Measurements from ENCODE around the gene GAB1. TPM values are rescaled to one million over a fixed set of nuclear protein-coding genes. Genes with fewer than 3 reads are reported as not detected.

GAB1 gene
- total RNA-seq, 3 donors from 2014 or later (not counting 1 experiment from before 2014, with no cell fraction given) = 11.5 to 25.4 (median 11.9) TPM

DNA sequence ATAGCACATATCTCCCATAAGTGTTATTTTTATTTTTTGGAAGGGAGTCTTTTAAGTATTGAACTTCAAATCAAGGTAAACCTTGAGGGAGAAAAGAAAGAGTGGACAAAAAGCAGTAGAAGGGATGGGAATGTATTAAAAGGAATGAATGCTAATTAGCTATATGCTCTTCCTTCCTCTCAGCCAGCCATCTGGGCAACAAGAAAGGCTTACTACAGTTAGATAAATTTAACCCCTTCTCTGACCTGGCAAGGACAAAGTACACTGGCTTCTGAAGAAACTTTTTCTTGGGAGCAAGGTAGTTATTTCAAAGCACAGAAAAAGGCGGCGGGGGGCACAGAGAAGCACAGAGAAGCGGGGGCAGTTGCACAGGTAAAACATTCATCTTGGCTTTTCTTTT, 54.6 kb downstream of the GAB1 start:
- H3K9me3 Mint-ChIP-seq = no peaks in the 10 kb centered on the region
- Histone ChIP-seq H3K27ac (ENCODE audit: low read length) (no peak overlapping the region), H3K4me3 (ENCODE audit: low read length) (no peak overlapping the region), H3K9me3 (ENCODE audit: control insufficient read depth, insufficient read depth, low read length) (no peaks in the 10 kb centered on the region), H3K27me3 (ENCODE audit: control insufficient read depth, insufficient read depth, low read length) (no peaks in the 10 kb centered on the region), H3K4me1 (ENCODE audit: control insufficient read depth, insufficient read depth, low read length) (no peaks in the 10 kb centered on the region), H3K36me3 (ENCODE audit: control insufficient read depth, insufficient read depth, low read length) (no peaks in the 10 kb centered on the region)
- DNase-seq = no peak
- no peak overlapping the region for H3K27ac Mint-ChIP-seq
- 90% methylated on average over 3 of the region's 3 CpGs for WGBS (ENCODE audit: insufficient coverage)
- no peak for ATAC-seq
- H3K36me3 Mint-ChIP-seq = no peaks in the 10 kb centered on the region
- intact Hi-C loops (cut with micrococcal nuclease) = no loop called here
- H3K4me3 Mint-ChIP-seq = no peak overlapping the region
- no peak for TF ChIP-seq CTCF (IDR thresholded peaks at IDR 0.05)
- H3K4me1 Mint-ChIP-seq = no peaks in the 10 kb centered on the region
- H3K27me3 Mint-ChIP-seq (ENCODE audit: low read depth in 2 of 2) = peaks cover 0 to 5% of the 10 kb centered on the region in 2 donors

DNA sequence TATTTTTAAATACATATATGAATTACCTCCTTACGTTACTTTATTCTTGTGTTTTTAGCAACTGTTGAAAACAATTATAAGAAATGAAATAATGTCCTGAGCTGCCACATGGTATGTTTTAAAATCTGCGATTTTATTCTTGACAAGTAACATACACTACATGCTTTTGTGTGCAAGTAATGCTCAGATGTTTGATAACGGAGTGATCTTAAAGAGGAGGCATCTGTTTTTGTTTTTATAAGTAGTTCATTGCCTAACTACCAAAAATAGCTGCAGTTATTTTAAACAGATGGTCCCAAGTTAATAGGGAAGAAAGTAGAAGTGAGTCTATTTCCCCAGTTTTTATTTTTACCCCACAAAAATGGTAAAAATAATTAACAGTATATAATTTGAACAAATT, 55.2 kb downstream of the GAB1 start:
- Mint-ChIP-seq H3K4me1 (no peaks in the 10 kb centered on the region), H3K27me3 (ENCODE audit: low read depth in 2 of 2) (peaks cover 0 to 9% of the 10 kb centered on the region in 2 donors), H3K27ac (no peak overlapping the region), H3K4me3 (no peak overlapping the region), H3K9me3 (no peaks in the 10 kb centered on the region), H3K36me3 (no peaks in the 10 kb centered on the region)
- no peak for DNase-seq
- no peak for TF ChIP-seq CTCF (IDR thresholded peaks at IDR 0.05)
- no CpG with 5 or more reads among the region's 3 CpGs for WGBS (ENCODE audit: insufficient coverage)
- no peaks in the 10 kb centered on the region for H3K9me3 ChIP-seq (ENCODE audit: control insufficient read depth, insufficient read depth, low read length)
- H3K36me3 ChIP-seq (ENCODE audit: control insufficient read depth, insufficient read depth, low read length) = no peaks in the 10 kb centered on the region
- H3K27ac ChIP-seq (ENCODE audit: low read length) = no peak overlapping the region
- no peaks in the 10 kb centered on the region for H3K27me3 ChIP-seq (ENCODE audit: control insufficient read depth, insufficient read depth, low read length)
- ATAC-seq = no peak
- no peaks in the 10 kb centered on the region for H3K4me1 ChIP-seq (ENCODE audit: control insufficient read depth, insufficient read depth, low read length)
- intact Hi-C loops (cut with micrococcal nuclease) = no loop called here
- no peak overlapping the region for H3K4me3 ChIP-seq (ENCODE audit: low read length)

GRCh38 chr4:143393195-143393594, 56.5 kb downstream of the GAB1 start:
- Mint-ChIP-seq H3K27me3 (ENCODE audit: low read depth in 2 of 2) (peaks cover 0 to 9% of the 10 kb centered on the region in 2 donors), H3K36me3 (no peaks in the 10 kb centered on the region), H3K27ac (no peak overlapping the region), H3K4me1 (no peaks in the 10 kb centered on the region), H3K9me3 (no peaks in the 10 kb centered on the region), H3K4me3 (no peak overlapping the region)
- no CpG with 5 or more reads among the region's 1 CpG for WGBS (ENCODE audit: insufficient coverage)
- Histone ChIP-seq H3K36me3 (ENCODE audit: control insufficient read depth, insufficient read depth, low read length) (no peaks in the 10 kb centered on the region), H3K27me3 (ENCODE audit: control insufficient read depth, insufficient read depth, low read length) (no peaks in the 10 kb centered on the region), H3K4me3 (ENCODE audit: low read length) (no peak overlapping the region), H3K27ac (ENCODE audit: low read length) (no peak overlapping the region), H3K4me1 (ENCODE audit: control insufficient read depth, insufficient read depth, low read length) (no peaks in the 10 kb centered on the region), H3K9me3 (ENCODE audit: control insufficient read depth, insufficient read depth, low read length) (no peaks in the 10 kb centered on the region)
- no peak for TF ChIP-seq CTCF (IDR thresholded peaks at IDR 0.05)
- ATAC-seq = no peak
- no peak for DNase-seq
- intact Hi-C loops (cut with micrococcal nuclease) = no loop called here

DNA sequence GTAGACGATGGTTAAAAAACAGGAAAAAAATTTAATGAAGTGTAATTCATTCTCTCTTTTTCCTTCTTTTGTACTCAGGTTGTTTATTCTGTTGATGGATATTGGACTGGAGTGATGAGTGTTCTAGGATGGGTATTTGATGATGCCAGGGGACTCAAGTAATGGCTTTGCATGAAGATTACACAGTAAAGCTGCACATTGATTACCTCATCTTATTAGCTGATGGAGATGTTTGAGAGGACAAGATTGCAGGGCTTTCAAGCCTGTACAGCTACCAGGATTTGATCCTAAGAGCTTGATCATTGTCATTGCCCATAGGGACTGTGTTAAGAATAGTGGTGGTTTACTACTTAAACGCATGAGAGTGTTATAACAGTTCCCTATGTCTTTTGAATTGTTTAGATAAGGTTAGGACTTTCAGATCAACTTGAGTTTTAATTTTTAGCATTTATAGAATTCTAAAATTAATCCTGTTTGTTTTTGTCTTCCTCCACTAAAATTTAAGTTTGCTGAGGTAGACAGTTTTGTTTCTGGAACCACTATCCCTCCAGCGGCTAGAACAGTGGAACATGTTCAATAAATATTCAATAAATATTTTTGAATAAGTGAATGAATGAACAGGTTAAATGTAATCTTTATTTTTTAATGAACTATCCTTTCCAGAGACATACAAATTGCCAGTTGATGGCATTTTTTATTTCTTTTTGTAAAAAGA, 58.2 kb downstream of the GAB1 start:
- H3K4me3 ChIP-seq (ENCODE audit: low read length) = no peak overlapping the region
- Mint-ChIP-seq H3K27me3 (ENCODE audit: low read depth in 2 of 2) (peaks cover 0 to 9% of the 10 kb centered on the region in 2 donors), H3K9me3 (no peaks in the 10 kb centered on the region), H3K4me3 (no peak overlapping the region), H3K27ac (no peak overlapping the region), H3K4me1 (peaks cover 6% of the 10 kb centered on the region in 2 donors), H3K36me3 (no peaks in the 10 kb centered on the region)
- no peaks in the 10 kb centered on the region for H3K27me3 ChIP-seq (ENCODE audit: control insufficient read depth, insufficient read depth, low read length)
- H3K36me3 ChIP-seq (ENCODE audit: control insufficient read depth, insufficient read depth, low read length) = no peaks in the 10 kb centered on the region
- H3K9me3 ChIP-seq (ENCODE audit: control insufficient read depth, insufficient read depth, low read length) = no peaks in the 10 kb centered on the region
- intact Hi-C loops (cut with micrococcal nuclease) = no loop called here
- ATAC-seq = no peak
- no peaks in the 10 kb centered on the region for H3K4me1 ChIP-seq (ENCODE audit: control insufficient read depth, insufficient read depth, low read length)
- 80% methylated on average over 1 of the region's 3 CpGs for WGBS (ENCODE audit: insufficient coverage)
- DNase-seq = no peak
- TF ChIP-seq CTCF (IDR thresholded peaks at IDR 0.05) = no peak
- H3K27ac ChIP-seq (ENCODE audit: low read length) = no peak overlapping the region
